Measurements from ENCODE around the gene RAB1B.
"Not testable (repeated sequence)": the region's sequence is repeated elsewhere in the genome, so short reads cannot be mapped to it uniquely, and the experiment has no call there.

Gene RAB1B

GRCh38 chr11:66309475-66309874, 41.0 kb downstream of the RAB1B start:
- no peak for DNase-seq (ENCODE audit: low read depth)

- DNase-seq (ENCODE audit: low read depth) = no peak
These were observed 41.9 kb downstream of the RAB1B start for GRCh38 chr11:66310324-66310723.

- not testable (repeated sequence) for DNase-seq (ENCODE audit: low read depth)
These were observed 42.5 kb downstream of the RAB1B start for GRCh38 chr11:66310803-66311440.

- no peak for DNase-seq (ENCODE audit: low read depth)
These were observed 43.1 kb downstream of the RAB1B start for GRCh38 chr11:66311470-66311964.

- DNase-seq (ENCODE audit: low read depth) = peak; percentile 97
These were observed 43.6 kb downstream of the RAB1B start for GRCh38 chr11:66311965-66312548.

- peak; percentile 91 for DNase-seq (ENCODE audit: low read depth)
These were observed 44.3 kb downstream of the RAB1B start for GRCh38 chr11:66312549-66313320.

GRCh38 chr11:66313321-66314185, 45.1 kb downstream of the RAB1B start:
- no peak for DNase-seq (ENCODE audit: low read depth)

GRCh38 chr11:66314186-66314501, 45.7 kb downstream of the RAB1B start:
- no peak for DNase-seq (ENCODE audit: low read depth)

- DNase-seq (ENCODE audit: low read depth) = no peak
These were observed 46.4 kb downstream of the RAB1B start for GRCh38 chr11:66314561-66315497.

GRCh38 chr11:66315498-66315885, 47.1 kb downstream of the RAB1B start:
- no peak for DNase-seq (ENCODE audit: low read depth)

GRCh38 chr11:66315921-66316811, 47.7 kb downstream of the RAB1B start:
- no peak for DNase-seq (ENCODE audit: low read depth)

GRCh38 chr11:66316849-66317251, 48.4 kb downstream of the RAB1B start, which contains the start of gene CD248:
CD248 (minus strand) TSS chr11:66317044; CDS start chr11:66317027, 17 bp downstream.
- no peak for DNase-seq (ENCODE audit: low read depth)

- no peak for DNase-seq (ENCODE audit: low read depth)
These were observed 48.9 kb downstream of the RAB1B start for GRCh38 chr11:66317322-66317722.

- no peak for DNase-seq (ENCODE audit: low read depth)
These were observed 49.5 kb downstream of the RAB1B start for GRCh38 chr11:66317723-66318599.

- DNase-seq (ENCODE audit: low read depth) = no peak
These were observed 50.1 kb downstream of the RAB1B start for GRCh38 chr11:66318600-66318970.

GRCh38 chr11:66320289-66320688, 51.9 kb downstream of the RAB1B start:
- not testable (repeated sequence) for DNase-seq (ENCODE audit: low read depth)

- DNase-seq (ENCODE audit: low read depth) = not testable (repeated sequence)
These were observed 52.3 kb downstream of the RAB1B start for GRCh38 chr11:66320748-66321147.

- DNase-seq (ENCODE audit: low read depth) = no peak
These were observed 53.2 kb downstream of the RAB1B start for GRCh38 chr11:66321606-66322005.

All from stimulated activated CD8-positive, alpha-beta memory T cell treated with anti-CD3 and anti-CD28 coated beads, Interleukin-12 subunit alpha, Interleukin-12 subunit beta, amount 100 ng/mL, for 4 hours (primary cell).